K562 (cell line): ENCODE results near the gene OPTN. TPM values are rescaled to one million over a fixed set of nuclear protein-coding genes. Genes with fewer than 3 reads are reported as not detected.

ENCODE experiments used
- ATAC-seq: fragments of 200-7000 bp; cut with Tn5 transposase; 3 replicates; pipeline ENCODE4 v1.9.1; 2020; ENCODE audit warnings: moderate library complexity
- BruUV-seq: library from RNA; stranded (reverse); fragments of 400-500 nt; replicated peaks from 2 replicates; lab custom pipeline; 2021; lab: Mats Ljungman, UMichigan
- CTCF ChIA-PET: fragments of 300-600 bp; formaldehyde crosslinking; extraction: SDS; loops from one replicate; lab custom pipeline; 2021; ENCODE audit warnings: low intra/inter-chr PET ratio; lab: Yijun Ruan, JAX
- POLR2A ChIA-PET: fragments of 300-600, 350-650 bp; sonication (Branson Sonifier 250); formaldehyde crosslinking; extraction: SDS; loops from one replicate; lab custom pipeline; 2021; ENCODE audit warnings: antibody characterized with exemption, inconsistent platforms; lab: Yijun Ruan, JAX
- DNase-seq, 4 experiments: peaks; one replicate each; pipeline versions ENCODE4 v3.0.0 to v3.0.0-alpha.2; 2011 to 2018; ENCODE audit warnings: low spot score in 3 of 4, mixed read lengths in 3 of 4; ENCODE audit errors: extremely low read depth in 1 of 4
- FAIRE-seq: peaks from 2 replicates; lab custom pipeline; 2011; peaks lifted over from hg19 to GRCh38; lab: Jason Lieb, UNC
- H2AFZ ChIP-seq: 2 replicates; pipeline ENCODE4 v1.6.0; 2011; ENCODE audit warnings: low read depth, low read length, control low read depth, inconsistent platforms
- H3K27ac ChIP-seq: fragments of 200-600 bp; 3 replicates; pipeline ENCODE4 v1.8.0; 2011; ENCODE audit warnings: low read depth, mild to moderate bottlenecking, control low read depth, inconsistent platforms, low read length, moderate library complexity, mixed read lengths; ENCODE audit errors: extremely low read depth
- H3K27me3 ChIP-seq, 2 experiments: fragments of 300-600 bp in 1 of 2; 2 replicates in 1 of 2; 3 replicates in 1 of 2; pipeline versions ENCODE4 v1.6.0 to v1.8.0; 2011; ENCODE audit warnings: inconsistent platforms in 2 of 2, low read length in 2 of 2, mild to moderate bottlenecking in 1 of 2, mixed read lengths in 1 of 2, moderate library complexity in 1 of 2; ENCODE audit not compliant: control insufficient read depth in 2 of 2, insufficient read depth in 2 of 2
- H3K36me3 ChIP-seq: fragments of 300-600 bp; 3 replicates; pipeline ENCODE4 v1.8.0; 2011; ENCODE audit warnings: mild to moderate bottlenecking, low read length, inconsistent platforms; ENCODE audit not compliant: control insufficient read depth, insufficient read depth
- H3K4me1 ChIP-seq, 2 experiments: fragments of 200-600 bp in 1 of 2; replicated peaks in 1 of 2; 2 replicates in 1 of 2; 3 replicates in 1 of 2; pipeline versions ENCODE4 v1.5.1 to v1.8.0; 2011; ENCODE audit warnings: inconsistent platforms in 2 of 2, low read length in 2 of 2, mild to moderate bottlenecking in 1 of 2, mixed read lengths in 1 of 2, moderate library complexity in 1 of 2; ENCODE audit not compliant: control insufficient read depth in 2 of 2, insufficient read depth in 2 of 2
- H3K4me2 ChIP-seq: 2 replicates; pipeline ENCODE4 v1.6.1; 2011; ENCODE audit warnings: low read length, control low read depth, inconsistent platforms, mixed read lengths; ENCODE audit not compliant: insufficient read depth
- H3K4me3 ChIP-seq: fragments of 200-600 bp; sonication (generic), shearing (Covaris generic); 2 replicates; pipeline ENCODE4 v1.5.1; 2016; ENCODE audit warnings: control low read depth, inconsistent platforms
- H3K79me2 ChIP-seq: fragments of 200-600 bp; 3 replicates; pipeline ENCODE4 v1.8.0; 2011; ENCODE audit warnings: low read length, inconsistent platforms; ENCODE audit not compliant: control insufficient read depth, insufficient read depth
- H3K9ac ChIP-seq, 2 experiments: 2 replicates each; pipeline versions ENCODE4 v1.6.0 to v1.6.1; 2011; ENCODE audit warnings: low read depth in 2 of 2, low read length in 2 of 2, control low read depth in 1 of 2, inconsistent platforms in 1 of 2, mild to moderate bottlenecking in 1 of 2, mixed read lengths in 1 of 2; ENCODE audit not compliant: insufficient read depth in 1 of 2
- H3K9me1 ChIP-seq: one replicate; pipeline ENCODE4 v1.6.0; 2011; ENCODE audit warnings: inconsistent platforms, mild to moderate bottlenecking, low read length, moderate library complexity; ENCODE audit not compliant: control insufficient read depth, insufficient read depth
- H3K9me3 ChIP-seq: replicated peaks from 2 replicates; pipeline ENCODE4 v1.5.1; 2011; ENCODE audit warnings: low read depth, low read length, inconsistent platforms; ENCODE audit not compliant: control insufficient read depth, insufficient read depth
- H4K20me1 ChIP-seq: replicated peaks from 2 replicates; pipeline ENCODE4 v1.6.1; 2011; ENCODE audit warnings: low read length, inconsistent platforms, mixed read lengths; ENCODE audit not compliant: control insufficient read depth, insufficient read depth
- CBFB ChIP-seq: sonication (generic); formaldehyde crosslinking; IDR thresholded peaks from 2 replicates; pipeline ENCODE4 v1.4.0; 2020; ENCODE audit warnings: mild to moderate bottlenecking, missing genetic modification reagents
- CBX2 ChIP-seq: fragments of 200-600 bp; sonication (generic); IDR thresholded peaks from one replicate; pipeline ENCODE4 v1.6.1; 2012; ENCODE audit warnings: mild to moderate bottlenecking, low read length, inconsistent platforms; ENCODE audit not compliant: insufficient read depth, poor library complexity, severe bottlenecking
- CTBP1 ChIP-seq: fragments of 450-650 bp; IDR thresholded peaks from 2 replicates; pipeline ENCODE4 v1.6.1; 2016; ENCODE audit warnings: borderline replicate concordance
- DNMT1 ChIP-seq: fragments of 450-650 bp; IDR thresholded peaks from 2 replicates; pipeline ENCODE4 v1.6.1; 2016; ENCODE audit warnings: antibody characterized with exemption, mild to moderate bottlenecking
- FOSL1 ChIP-seq: fragments of 200-800 bp; sonication (Bioruptor generic); conservative IDR thresholded peaks from 2 replicates; pipeline ENCODE4 v1.6.1; 2016; ENCODE audit warnings: missing genetic modification characterization, missing compliant biosample characterization
- GATA2 ChIP-seq: sonication (generic); formaldehyde crosslinking; IDR thresholded peaks from 2 replicates; pipeline ENCODE4 v1.4.0; 2020; ENCODE audit warnings: mild to moderate bottlenecking, missing genetic modification reagents
- HOXB6 ChIP-seq: fragments of 250-450 bp; sonication (Bioruptor Pico); IDR thresholded peaks from 2 replicates; pipeline ENCODE4 v1.5.1; 2022; ENCODE audit warnings: mild to moderate bottlenecking, borderline replicate concordance
- JUN ChIP-seq, 2 experiments: sonication (generic) in 1 of 2; formaldehyde crosslinking in 1 of 2; IDR thresholded peaks; 2 replicates each; pipeline versions ENCODE4 v1.6.1 to v1.8.0; 2012 to 2022; ENCODE audit warnings: borderline replicate concordance in 2 of 2, mild to moderate bottlenecking in 2 of 2, improper control_type of control experiment in 1 of 2, low read depth in 1 of 2, low read length in 1 of 2, missing genetic modification reagents in 1 of 2
- JUND ChIP-seq, 2 experiments: IDR thresholded peaks; 2 replicates in 1 of 2; 3 replicates in 1 of 2; pipeline ENCODE4 v1.6.1; 2011; ENCODE audit warnings: borderline replicate concordance in 2 of 2, low read depth in 2 of 2, low read length in 2 of 2, improper control_type of control experiment in 1 of 2, missing biosample characterization in 1 of 2, missing genetic modification characterization in 1 of 2, missing genetic modification reagents in 1 of 2
- MCM7 ChIP-seq, 2 experiments: fragments of 450-650 bp; IDR thresholded peaks; 2 replicates each; pipeline ENCODE4 v1.6.1; 2016 to 2018
- SMARCA4 ChIP-seq: fragments of 450-650 bp; IDR thresholded peaks from 2 replicates; pipeline ENCODE4 v1.6.1; 2016
- ZNF134 ChIP-seq: fragments of 250-450 bp; sonication (Bioruptor Pico); conservative IDR thresholded peaks from 2 replicates; pipeline ENCODE4 v1.4.0; 2020
- ZNF184 ChIP-seq: sonication (generic); formaldehyde crosslinking; IDR thresholded peaks from 2 replicates; pipeline ENCODE4 v1.5.0; 2020; ENCODE audit warnings: missing genetic modification reagents
- WGBS: fragments of 100-300 bp; shearing (Covaris generic); methylation state at CpG from one replicate; pipeline ENCODE4 v1.1.6; 2016; ENCODE audit warnings: low coverage, mixed read lengths; ENCODE audit not compliant: insufficient coverage; ENCODE audit errors: missing lambda C conversion rate; 5-methylcytosine and 5-hydroxymethylcytosine counted together
- in situ Hi-C: fragments of 300-500 bp; cut with MboI; formaldehyde crosslinking; loops from 4 replicates; pipeline ENCODE4 v1.15.0; 2018; ENCODE audit warnings: inconsistent platforms, mixed read lengths
- intact Hi-C: fragments of 100-400 bp; cut with micrococcal nuclease; formaldehyde crosslinking; loops from 2 replicates; pipeline ENCODE4 v1.14.2; 2022
- polyA plus RNA-seq, 8 experiments: library from polyadenylated mRNA; depleted of rRNA in 4 of 8; stranded (reverse) in 5 of 8; unstranded in 3 of 8; fragments of >200 nt; fragmentation: Nextera tagmentation in 2 of 8; fragmentation: Illumina TruSeq in 1 of 8; extraction: Ambion mirVana in 2 of 8; extraction: Trizol in 1 of 8; gene quantifications; 2 replicates each; pipeline versions ENCODE4 v1.2.1 to v1.2.3, GENCODE V29; 2011 to 2014; ENCODE audit warnings: inconsistent platforms in 1 of 8, missing spikeins in 1 of 8
- total RNA-seq, 7 experiments: library from RNA; depleted of rRNA in 6 of 7; stranded (reverse); fragments of >200 nt in 6 of 7; fragmentation: Illumina TruSeq in 2 of 7; extraction: Trizol in 2 of 7; gene quantifications; 2 replicates each; pipeline versions ENCODE4 v1.2.1 to v1.2.3, GENCODE V29; 2011 to 2021; ENCODE audit warnings: low replicate concordance in 1 of 7
- TF ChIP-seq, protein P1 (sequence below): sonication (generic); formaldehyde crosslinking; IDR thresholded peaks from 2 replicates; pipeline ENCODE4 v1.8.1; 2023; ENCODE audit warnings: missing genetic modification reagents, mild to moderate bottlenecking, borderline replicate concordance
- TF ChIP-seq, protein P2 (sequence below), 3 experiments: fragments of 200-800 bp in 1 of 3; sonication (Bioruptor generic) in 1 of 3; sonication (generic) in 1 of 3; formaldehyde crosslinking in 1 of 3; IDR thresholded peaks; 2 replicates each; pipeline versions ENCODE4 v1.6.1 to v1.8.0; 2016 to 2022; ENCODE audit warnings: mild to moderate bottlenecking in 2 of 3, missing compliant biosample characterization in 2 of 3, missing genetic modification characterization in 2 of 3, missing genetic modification reagents in 1 of 3

Gene OPTN
- total and polyA plus RNA-seq, 9 of the 15 experiments (the other 6 are each of a cell fraction or from before 2014, with no cell fraction given): 2.2 to 6.8 (median 5.0) TPM

DNA sequence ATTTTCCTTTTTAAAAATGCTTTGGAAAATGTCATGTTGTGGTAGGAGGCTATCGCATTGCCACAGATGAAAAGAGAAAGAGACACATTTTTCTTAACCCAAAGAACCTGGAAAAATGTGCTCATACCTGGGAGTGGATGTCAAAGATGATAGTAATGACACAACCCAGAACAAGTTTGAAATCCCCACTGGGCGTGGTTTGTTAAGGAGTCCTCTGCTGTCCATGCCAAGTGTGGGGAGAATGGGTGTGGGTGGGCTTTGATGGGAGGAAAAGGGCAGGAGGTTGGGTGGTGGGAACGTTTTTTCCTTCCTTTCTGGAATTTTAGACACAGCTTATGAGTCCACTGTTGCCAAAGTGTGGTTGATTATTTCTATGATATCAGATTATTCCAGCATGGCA lies 10.9 kb downstream of the OPTN start (continued):
- TF ChIP-seq, protein P1, sequence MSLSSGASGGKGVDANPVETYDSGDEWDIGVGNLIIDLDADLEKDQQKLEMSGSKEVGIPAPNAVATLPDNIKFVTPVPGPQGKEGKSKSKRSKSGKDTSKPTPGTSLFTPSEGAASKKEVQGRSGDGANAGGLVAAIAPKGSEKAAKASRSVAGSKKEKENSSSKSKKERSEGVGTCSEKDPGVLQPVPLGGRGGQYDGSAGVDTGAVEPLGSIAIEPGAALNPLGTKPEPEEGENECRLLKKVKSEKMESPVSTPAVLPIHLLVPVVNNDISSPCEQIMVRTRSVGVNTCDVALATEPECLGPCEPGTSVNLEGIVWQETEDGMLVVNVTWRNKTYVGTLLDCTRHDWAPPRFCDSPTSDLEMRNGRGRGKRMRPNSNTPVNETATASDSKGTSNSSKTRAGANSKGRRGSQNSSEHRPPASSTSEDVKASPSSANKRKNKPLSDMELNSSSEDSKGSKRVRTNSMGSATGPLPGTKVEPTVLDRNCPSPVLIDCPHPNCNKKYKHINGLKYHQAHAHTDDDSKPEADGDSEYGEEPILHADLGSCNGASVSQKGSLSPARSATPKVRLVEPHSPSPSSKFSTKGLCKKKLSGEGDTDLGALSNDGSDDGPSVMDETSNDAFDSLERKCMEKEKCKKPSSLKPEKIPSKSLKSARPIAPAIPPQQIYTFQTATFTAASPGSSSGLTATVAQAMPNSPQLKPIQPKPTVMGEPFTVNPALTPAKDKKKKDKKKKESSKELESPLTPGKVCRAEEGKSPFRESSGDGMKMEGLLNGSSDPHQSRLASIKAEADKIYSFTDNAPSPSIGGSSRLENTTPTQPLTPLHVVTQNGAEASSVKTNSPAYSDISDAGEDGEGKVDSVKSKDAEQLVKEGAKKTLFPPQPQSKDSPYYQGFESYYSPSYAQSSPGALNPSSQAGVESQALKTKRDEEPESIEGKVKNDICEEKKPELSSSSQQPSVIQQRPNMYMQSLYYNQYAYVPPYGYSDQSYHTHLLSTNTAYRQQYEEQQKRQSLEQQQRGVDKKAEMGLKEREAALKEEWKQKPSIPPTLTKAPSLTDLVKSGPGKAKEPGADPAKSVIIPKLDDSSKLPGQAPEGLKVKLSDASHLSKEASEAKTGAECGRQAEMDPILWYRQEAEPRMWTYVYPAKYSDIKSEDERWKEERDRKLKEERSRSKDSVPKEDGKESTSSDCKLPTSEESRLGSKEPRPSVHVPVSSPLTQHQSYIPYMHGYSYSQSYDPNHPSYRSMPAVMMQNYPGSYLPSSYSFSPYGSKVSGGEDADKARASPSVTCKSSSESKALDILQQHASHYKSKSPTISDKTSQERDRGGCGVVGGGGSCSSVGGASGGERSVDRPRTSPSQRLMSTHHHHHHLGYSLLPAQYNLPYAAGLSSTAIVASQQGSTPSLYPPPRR (CRISPR knock-in tag): no peak
- TF ChIP-seq GATA2 (CRISPR knock-in tag): no peak
- TF ChIP-seq CBFB (CRISPR knock-in tag): no peak
- TF ChIP-seq MCM7 (IDR thresholded peaks at IDR 0.05): no peak
- no peak for TF ChIP-seq HOXB6 (CRISPR knock-in tag)

DNA sequence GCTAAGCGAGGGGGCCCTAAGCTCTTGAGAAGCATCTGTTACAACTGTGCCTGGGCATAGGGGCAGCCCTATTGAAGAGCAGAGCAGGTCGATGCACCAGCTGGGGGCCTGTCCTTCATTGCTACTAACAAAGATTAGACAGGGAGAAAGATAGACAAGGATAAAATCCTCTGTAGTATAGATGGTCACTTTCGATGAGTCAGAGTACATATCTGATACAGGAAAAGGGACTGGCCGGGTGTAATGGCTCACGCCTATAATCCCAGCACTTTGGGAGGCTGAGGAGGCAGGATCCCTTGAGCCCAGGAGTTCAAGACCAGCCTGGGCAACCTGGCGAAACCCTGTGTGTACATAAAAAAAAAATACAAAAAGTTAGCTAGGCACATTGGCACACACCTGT lies 13.6 kb downstream of the OPTN start:
- FAIRE-seq (peak; percentile 46), ATAC-seq (peak; percentile 31; the same call in 2 of the 3 replicates), DNase-seq (no peak)
- no peak overlapping the region for H3K27ac ChIP-seq
- no peaks in the 10 kb centered on the region for H3K79me2 ChIP-seq
- no peaks in the 10 kb centered on the region for H4K20me1 ChIP-seq
- ChIA-PET POLR2A (interaction anchor here (1.1 to 1.2 kb wide), 2 partner anchors 29 to 40 kb away, joined by 3 to 4 read pairs; no protein-coding TSS in a partner anchor), CTCF (no interaction called here)
- in situ Hi-C loops (no loop called here), intact Hi-C loops (no loop called here)
- no peak overlapping the region for H3K9ac ChIP-seq
- no peak overlapping the region for H3K4me2 ChIP-seq
- no peaks in the 10 kb centered on the region for H3K9me1 ChIP-seq
- H3K4me1 ChIP-seq: peaks cover 0 to 23% of the 10 kb centered on the region in 2 experiments; a peak in 3 of 5 replicates
- no peaks in the 10 kb centered on the region for H3K27me3 ChIP-seq
- no peaks in the 10 kb centered on the region for H3K9me3 ChIP-seq
- no TSS peak for BruUV-seq
- no peaks in the 10 kb centered on the region for H3K36me3 ChIP-seq
- 8% methylated on average over 6 of the region's 6 CpGs for WGBS
- H2AFZ ChIP-seq: no peak overlapping the region
- no peak overlapping the region for H3K4me3 ChIP-seq
- TF ChIP-seq ZNF134 (CRISPR knock-in tag) (no peak), ZNF184 (CRISPR knock-in tag) (no peak), JUN (IDR thresholded peaks at IDR 0.05; ENCODE audit: borderline replicate concordance, low read depth, low read length) (peak; percentile 34; the same call in 1 of the 2 replicates), JUN (CRISPR knock-in tag; IDR thresholded peaks at IDR 0.05; ENCODE audit: borderline replicate concordance) (no peak), DNMT1 (no peak), FOSL1 (tag) (peak; percentile 85), CBX2 (no peak), SMARCA4 (peak; percentile 30; the same call in 1 of the 2 replicates), JUND (IDR thresholded peaks at IDR 0.05; ENCODE audit: borderline replicate concordance, low read depth, low read length) (peak; percentile 59), JUND (tag; IDR thresholded peaks at IDR 0.05; ENCODE audit: borderline replicate concordance, low read depth, low read length) (peak; percentile 76; the same call in 1 of the 3 replicates), CTBP1 (0 out of 2 replicates have a peak, but pooled peaks have one; percentile 17)
- TF ChIP-seq, protein P2, sequence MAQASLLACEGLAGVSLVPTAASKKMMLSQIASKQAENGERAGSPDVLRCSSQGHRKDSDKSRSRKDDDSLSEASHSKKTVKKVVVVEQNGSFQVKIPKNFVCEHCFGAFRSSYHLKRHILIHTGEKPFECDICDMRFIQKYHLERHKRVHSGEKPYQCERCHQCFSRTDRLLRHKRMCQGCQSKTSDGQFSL (CRISPR knock-in tag; IDR thresholded peaks at IDR 0.05): no peak
- TF ChIP-seq, protein P2 (tag; IDR thresholded peaks at IDR 0.05): no peak
